ENCODE data around the gene STXBP6. TPM values are rescaled to one million over a fixed set of nuclear protein-coding genes. Genes with fewer than 3 reads are reported as not detected.

Gene STXBP6
- total and polyA plus RNA-seq, 2 of the 13 experiments (the other 11 are each of a cell fraction or from before 2014, with no cell fraction given), result 35.3 to 42.8 TPM

DNA sequence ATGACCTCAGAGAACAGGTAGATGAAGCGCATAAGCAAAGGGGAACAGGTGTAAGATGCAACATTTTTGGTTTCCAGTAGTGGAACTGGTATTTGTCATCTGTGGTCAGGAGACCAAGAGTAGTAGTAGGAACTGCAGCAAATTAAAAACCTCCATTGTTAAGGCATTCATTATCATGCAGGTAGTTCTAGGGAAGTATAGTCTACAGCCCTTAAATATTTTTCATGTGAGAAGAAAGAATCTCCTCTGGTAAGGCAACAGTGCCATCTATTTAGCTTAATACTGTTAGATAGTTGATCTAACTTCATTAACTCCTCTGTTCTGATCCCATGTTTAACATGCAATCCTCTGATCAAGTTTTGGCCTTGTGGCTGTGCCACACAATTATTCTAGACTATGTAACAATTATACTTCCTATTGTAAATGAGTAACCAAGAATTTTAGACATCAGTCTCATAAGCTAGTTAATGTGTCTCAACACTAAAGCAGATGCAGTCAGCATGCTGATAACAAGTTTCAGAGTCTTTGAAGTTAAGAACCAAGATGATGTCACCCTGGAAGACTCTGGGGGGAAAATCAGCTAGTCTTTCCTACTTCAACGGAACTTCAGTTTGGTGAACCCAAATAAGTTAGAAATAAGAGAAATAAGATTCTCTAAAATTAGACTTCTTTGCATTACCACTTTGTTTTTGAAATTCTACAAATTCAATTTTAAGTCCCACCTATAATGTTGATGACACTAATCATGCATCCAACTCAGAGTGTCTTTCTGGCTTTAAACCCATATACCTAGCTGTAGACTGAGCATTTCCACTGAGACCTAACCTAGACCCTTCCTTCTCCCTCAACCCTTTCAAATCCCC is 70.9 kb downstream of the STXBP6 start (continued):
- TF ChIP-seq HOXA5 (CRISPR knock-in tag; IDR thresholded peaks at IDR 0.05), result no peak
- TF ChIP-seq MXD1 (CRISPR knock-in tag; IDR thresholded peaks at IDR 0.05), result no peak
- no peak for TF ChIP-seq ZNF720 (CRISPR knock-in tag; IDR thresholded peaks at IDR 0.05)
- no peak for TF ChIP-seq GPN1 (CRISPR knock-in tag; IDR thresholded peaks at IDR 0.05; ENCODE audit: borderline replicate concordance)
- TF ChIP-seq JUND (CRISPR knock-in tag; IDR thresholded peaks at IDR 0.05), result peak; percentile 75
- no peak for TF ChIP-seq MYNN (CRISPR knock-in tag; IDR thresholded peaks at IDR 0.05; ENCODE audit: low read depth)
- no peak for TF ChIP-seq ARHGAP35 (CRISPR knock-in tag; IDR thresholded peaks at IDR 0.05; ENCODE audit: borderline replicate concordance)
- TF ChIP-seq ZNF563 (CRISPR knock-in tag; IDR thresholded peaks at IDR 0.05), result no peak
- TF ChIP-seq, protein P1, sequence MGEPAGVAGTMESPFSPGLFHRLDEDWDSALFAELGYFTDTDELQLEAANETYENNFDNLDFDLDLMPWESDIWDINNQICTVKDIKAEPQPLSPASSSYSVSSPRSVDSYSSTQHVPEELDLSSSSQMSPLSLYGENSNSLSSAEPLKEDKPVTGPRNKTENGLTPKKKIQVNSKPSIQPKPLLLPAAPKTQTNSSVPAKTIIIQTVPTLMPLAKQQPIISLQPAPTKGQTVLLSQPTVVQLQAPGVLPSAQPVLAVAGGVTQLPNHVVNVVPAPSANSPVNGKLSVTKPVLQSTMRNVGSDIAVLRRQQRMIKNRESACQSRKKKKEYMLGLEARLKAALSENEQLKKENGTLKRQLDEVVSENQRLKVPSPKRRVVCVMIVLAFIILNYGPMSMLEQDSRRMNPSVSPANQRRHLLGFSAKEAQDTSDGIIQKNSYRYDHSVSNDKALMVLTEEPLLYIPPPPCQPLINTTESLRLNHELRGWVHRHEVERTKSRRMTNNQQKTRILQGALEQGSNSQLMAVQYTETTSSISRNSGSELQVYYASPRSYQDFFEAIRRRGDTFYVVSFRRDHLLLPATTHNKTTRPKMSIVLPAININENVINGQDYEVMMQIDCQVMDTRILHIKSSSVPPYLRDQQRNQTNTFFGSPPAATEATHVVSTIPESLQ (CRISPR knock-in tag; conservative IDR thresholded peaks at IDR 0.05), result no peak
- TF ChIP-seq, protein P2, sequence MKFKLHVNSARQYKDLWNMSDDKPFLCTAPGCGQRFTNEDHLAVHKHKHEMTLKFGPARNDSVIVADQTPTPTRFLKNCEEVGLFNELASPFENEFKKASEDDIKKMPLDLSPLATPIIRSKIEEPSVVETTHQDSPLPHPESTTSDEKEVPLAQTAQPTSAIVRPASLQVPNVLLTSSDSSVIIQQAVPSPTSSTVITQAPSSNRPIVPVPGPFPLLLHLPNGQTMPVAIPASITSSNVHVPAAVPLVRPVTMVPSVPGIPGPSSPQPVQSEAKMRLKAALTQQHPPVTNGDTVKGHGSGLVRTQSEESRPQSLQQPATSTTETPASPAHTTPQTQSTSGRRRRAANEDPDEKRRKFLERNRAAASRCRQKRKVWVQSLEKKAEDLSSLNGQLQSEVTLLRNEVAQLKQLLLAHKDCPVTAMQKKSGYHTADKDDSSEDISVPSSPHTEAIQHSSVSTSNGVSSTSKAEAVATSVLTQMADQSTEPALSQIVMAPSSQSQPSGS (CRISPR knock-in tag; IDR thresholded peaks at IDR 0.05), result peak; percentile 99
- TF ChIP-seq ZBTB3 (CRISPR knock-in tag; IDR thresholded peaks at IDR 0.05; ENCODE audit: borderline replicate concordance, low read depth), result no peak
- TF ChIP-seq NFRKB (IDR thresholded peaks at IDR 0.05), result no peak
- TF ChIP-seq, protein P3, sequence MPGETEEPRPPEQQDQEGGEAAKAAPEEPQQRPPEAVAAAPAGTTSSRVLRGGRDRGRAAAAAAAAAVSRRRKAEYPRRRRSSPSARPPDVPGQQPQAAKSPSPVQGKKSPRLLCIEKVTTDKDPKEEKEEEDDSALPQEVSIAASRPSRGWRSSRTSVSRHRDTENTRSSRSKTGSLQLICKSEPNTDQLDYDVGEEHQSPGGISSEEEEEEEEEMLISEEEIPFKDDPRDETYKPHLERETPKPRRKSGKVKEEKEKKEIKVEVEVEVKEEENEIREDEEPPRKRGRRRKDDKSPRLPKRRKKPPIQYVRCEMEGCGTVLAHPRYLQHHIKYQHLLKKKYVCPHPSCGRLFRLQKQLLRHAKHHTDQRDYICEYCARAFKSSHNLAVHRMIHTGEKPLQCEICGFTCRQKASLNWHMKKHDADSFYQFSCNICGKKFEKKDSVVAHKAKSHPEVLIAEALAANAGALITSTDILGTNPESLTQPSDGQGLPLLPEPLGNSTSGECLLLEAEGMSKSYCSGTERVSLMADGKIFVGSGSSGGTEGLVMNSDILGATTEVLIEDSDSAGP (CRISPR knock-in tag; IDR thresholded peaks at IDR 0.05; ENCODE audit: borderline replicate concordance), result no peak
- no peak for TF ChIP-seq RAD21 (CRISPR knock-in tag; IDR thresholded peaks at IDR 0.05)
- TF ChIP-seq RFX3 (CRISPR knock-in tag; IDR thresholded peaks at IDR 0.05), result no peak
- TF ChIP-seq AKAP8 (CRISPR knock-in tag; IDR thresholded peaks at IDR 0.05), result no peak
- TF ChIP-seq PCBP1 (IDR thresholded peaks at IDR 0.05; ENCODE audit: borderline replicate concordance, low read depth, low read length), result no peak
- no peak for TF ChIP-seq BRCA1 (CRISPR knock-in tag; IDR thresholded peaks at IDR 0.05)
- TF ChIP-seq ZNF878 (CRISPR knock-in tag; IDR thresholded peaks at IDR 0.05), result peak; percentile 66; the same call in 1 of the 2 replicates
- no peak for TF ChIP-seq E2F2 (CRISPR knock-in tag; IDR thresholded peaks at IDR 0.05; ENCODE audit: borderline replicate concordance)
- TF ChIP-seq EP300 (IDR thresholded peaks at IDR 0.05; ENCODE audit: low read depth in 2 of 2, low read length in 2 of 2), result peak in 1 of 2 experiments; percentile 86; a peak in 2 of 4 replicates
- peak; percentile 58; the same call in 1 of the 2 replicates for TF ChIP-seq EP300 (CRISPR knock-in tag; IDR thresholded peaks at IDR 0.05; ENCODE audit: borderline replicate concordance)
- no peak for TF ChIP-seq ZNF598 (CRISPR knock-in tag; IDR thresholded peaks at IDR 0.05; ENCODE audit: borderline replicate concordance)

Data from HepG2 (cell line).